Neural progenitor cell (in vitro differentiated cells): Measurements from ENCODE around the gene GNMT. TPM values are rescaled to one million over a fixed set of nuclear protein-coding genes. Genes with fewer than 3 reads are reported as not detected.

Experiments
- DNase-seq: peaks from one replicate; pipeline ENCODE4 v3.0.0-alpha.2; 2016; ENCODE audit warnings: low spot score
- H2AFZ ChIP-seq: fragments of 200-600 bp; sonication (generic); replicated peaks from 2 replicates; pipeline ENCODE4 v1.6.1; 2016; ENCODE audit warnings: antibody characterized with exemption
- H3F3A ChIP-seq: fragments of 200-600 bp; sonication (generic); 2 replicates; pipeline ENCODE4 v1.6.1; 2016; ENCODE audit warnings: antibody characterized with exemption, low read depth
- H3K27ac ChIP-seq: fragments of 200-600 bp; sonication (generic); 2 replicates; pipeline ENCODE4 v1.5.1; 2016; ENCODE audit warnings: mild to moderate bottlenecking
- H3K27me3 ChIP-seq: fragments of 200-600 bp; sonication (generic); 2 replicates; pipeline ENCODE4 v1.6.1; 2016; ENCODE audit warnings: mild to moderate bottlenecking, moderate library complexity
- H3K36me3 ChIP-seq: fragments of 200-600 bp; sonication (generic); 2 replicates; pipeline ENCODE4 v1.5.1; 2016
- H3K4me1 ChIP-seq: fragments of 200-600 bp; sonication (generic); 2 replicates; pipeline ENCODE4 v1.6.1; 2016; ENCODE audit warnings: mixed run types
- H3K4me2 ChIP-seq: fragments of 200-600 bp; sonication (generic); 2 replicates; pipeline ENCODE4 v1.6.1; 2016
- H3K4me3 ChIP-seq: fragments of 200-600 bp; sonication (generic); 2 replicates; pipeline ENCODE4 v1.5.1; 2016
- H3K79me2 ChIP-seq: fragments of 200-600 bp; sonication (generic); 2 replicates; pipeline ENCODE4 v1.6.1; 2016; ENCODE audit warnings: low read depth
- H3K9ac ChIP-seq: fragments of 200-600 bp; sonication (generic); 2 replicates; pipeline ENCODE4 v1.6.1; 2016
- H3K9me3 ChIP-seq: fragments of 200-600 bp; sonication (generic); 2 replicates; pipeline ENCODE4 v1.5.1; 2016; ENCODE audit warnings: low read depth
- H4K20me1 ChIP-seq: fragments of 200-600 bp; sonication (generic); 2 replicates; pipeline ENCODE4 v1.6.1; 2016; ENCODE audit warnings: low read depth
- H3K27ac Mint-ChIP-seq: 3 replicates; pipeline ENCODE4 v1.8.0; 2021; ENCODE audit warnings: mixed read lengths
- H3K27me3 Mint-ChIP-seq: 2 replicates; pipeline ENCODE4 v1.8.0; 2022; ENCODE audit warnings: low read depth, mild to moderate bottlenecking, inconsistent platforms, moderate library complexity, mixed read lengths; ENCODE audit not compliant: insufficient read depth
- H3K36me3 Mint-ChIP-seq: 3 replicates; pipeline ENCODE4 v1.8.0; 2021; ENCODE audit warnings: mixed read lengths
- H3K4me1 Mint-ChIP-seq: 3 replicates; pipeline ENCODE4 v1.8.0; 2021; ENCODE audit warnings: mixed read lengths
- H3K4me3 Mint-ChIP-seq: 3 replicates; pipeline ENCODE4 v1.8.0; 2021; ENCODE audit warnings: mild to moderate bottlenecking, moderate library complexity, mixed read lengths
- H3K9me3 Mint-ChIP-seq: 3 replicates; pipeline ENCODE4 v1.8.0; 2020; ENCODE audit warnings: mixed read lengths
- CTCF ChIP-seq: fragments of 200-600 bp; sonication (generic); IDR thresholded peaks from 2 replicates; pipeline ENCODE4 v1.5.1; 2017; ENCODE audit warnings: antibody characterized with exemption, mild to moderate bottlenecking
- EZH2 ChIP-seq: fragments of 200-600 bp; sonication (generic); IDR thresholded peaks from 2 replicates; pipeline ENCODE4 v1.6.1; 2017; ENCODE audit warnings: antibody characterized with exemption, mild to moderate bottlenecking, moderate library complexity
- EZH2phosphoT487 ChIP-seq: fragments of 200-600 bp; sonication (generic); IDR thresholded peaks from 2 replicates; pipeline ENCODE4 v1.6.1; 2017; ENCODE audit warnings: antibody characterized with exemption
- total RNA-seq: library from RNA; depleted of rRNA; stranded (reverse); fragments of >200 nt; gene quantifications from 2 replicates; pipeline ENCODE4 v1.2.3, GENCODE V29; 2015; ENCODE audit warnings: low replicate concordance

Gene GNMT
- total RNA-seq: 0.50 TPM in 1 of 2 replicates, not detected in the other

DNA sequence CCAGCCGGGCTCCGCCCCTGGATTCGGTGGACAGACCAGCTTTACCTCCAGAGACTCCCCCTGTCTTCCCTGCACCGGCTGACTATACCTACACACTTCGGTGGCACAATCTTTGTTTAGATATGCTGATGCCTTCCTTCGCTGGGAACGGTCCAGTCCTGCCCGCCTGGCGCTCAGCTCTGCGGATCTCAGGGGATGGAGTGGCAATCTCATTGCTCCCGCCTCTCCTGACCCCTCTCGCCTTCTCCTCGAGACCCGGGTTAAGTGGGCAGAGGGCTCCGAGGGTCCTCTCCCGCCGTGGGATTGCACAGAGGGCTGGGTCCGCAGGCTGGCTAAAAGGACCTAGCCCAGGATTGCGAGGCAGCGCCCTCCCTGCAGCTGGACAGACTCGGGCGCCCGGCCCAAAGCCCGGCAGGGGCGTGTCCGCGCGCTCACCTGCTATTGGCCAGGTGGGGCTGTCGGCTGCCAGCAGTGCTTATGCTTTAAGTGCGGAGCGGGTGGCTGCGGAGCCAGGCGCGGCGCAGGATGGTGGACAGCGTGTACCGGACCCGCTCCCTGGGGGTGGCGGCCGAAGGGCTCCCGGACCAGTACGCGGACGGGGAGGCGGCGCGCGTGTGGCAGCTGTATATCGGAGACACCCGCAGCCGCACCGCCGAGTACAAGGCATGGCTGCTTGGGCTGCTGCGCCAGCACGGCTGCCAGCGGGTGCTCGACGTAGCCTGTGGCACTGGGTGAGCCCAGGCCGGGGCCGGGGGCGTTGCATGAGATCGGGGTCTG, at the start of gene GNMT:
TSS of gene GNMT (plus strand) at position 512 of the 777 bp plus-strand sequence. CDS start at position 526, 14 bp downstream.
- Mint-ChIP-seq H3K4me3 (peak within 1 kb of the TSS; percentile 79), H3K27me3 (peaks cover 26% of the 10 kb centered on the region), H3K27ac (no peak within 1 kb of the TSS), H3K36me3 (peaks cover 6% of the 10 kb centered on the region), H3K4me1 (peaks cover 11% of the 10 kb centered on the region), H3K9me3 (no peaks in the 10 kb centered on the region)
- TF ChIP-seq CTCF (no peak), EZH2 (peak; percentile 73), EZH2phosphoT487 (peak; percentile 50)
- peak within 1 kb of the TSS; percentile 96 for H3K4me2 ChIP-seq
- peaks cover 4% of the 10 kb centered on the region for H3K4me1 ChIP-seq
- H3K36me3 ChIP-seq: no peaks in the 10 kb centered on the region
- H3K9me3 ChIP-seq: no peaks in the 10 kb centered on the region
- H3K4me3 ChIP-seq: peak within 1 kb of the TSS; percentile 67
- no peaks in the 10 kb centered on the region for H4K20me1 ChIP-seq
- peaks cover 35% of the 10 kb centered on the region for H3K27me3 ChIP-seq
- H3K79me2 ChIP-seq: no peaks in the 10 kb centered on the region
- peak within 1 kb of the TSS; percentile 100 for H2AFZ ChIP-seq
- peaks cover 27% of the 10 kb centered on the region for H3F3A ChIP-seq
- peak; percentile 86 for DNase-seq
- H3K9ac ChIP-seq: no peak within 1 kb of the TSS
- H3K27ac ChIP-seq: no peak within 1 kb of the TSS

DNA sequence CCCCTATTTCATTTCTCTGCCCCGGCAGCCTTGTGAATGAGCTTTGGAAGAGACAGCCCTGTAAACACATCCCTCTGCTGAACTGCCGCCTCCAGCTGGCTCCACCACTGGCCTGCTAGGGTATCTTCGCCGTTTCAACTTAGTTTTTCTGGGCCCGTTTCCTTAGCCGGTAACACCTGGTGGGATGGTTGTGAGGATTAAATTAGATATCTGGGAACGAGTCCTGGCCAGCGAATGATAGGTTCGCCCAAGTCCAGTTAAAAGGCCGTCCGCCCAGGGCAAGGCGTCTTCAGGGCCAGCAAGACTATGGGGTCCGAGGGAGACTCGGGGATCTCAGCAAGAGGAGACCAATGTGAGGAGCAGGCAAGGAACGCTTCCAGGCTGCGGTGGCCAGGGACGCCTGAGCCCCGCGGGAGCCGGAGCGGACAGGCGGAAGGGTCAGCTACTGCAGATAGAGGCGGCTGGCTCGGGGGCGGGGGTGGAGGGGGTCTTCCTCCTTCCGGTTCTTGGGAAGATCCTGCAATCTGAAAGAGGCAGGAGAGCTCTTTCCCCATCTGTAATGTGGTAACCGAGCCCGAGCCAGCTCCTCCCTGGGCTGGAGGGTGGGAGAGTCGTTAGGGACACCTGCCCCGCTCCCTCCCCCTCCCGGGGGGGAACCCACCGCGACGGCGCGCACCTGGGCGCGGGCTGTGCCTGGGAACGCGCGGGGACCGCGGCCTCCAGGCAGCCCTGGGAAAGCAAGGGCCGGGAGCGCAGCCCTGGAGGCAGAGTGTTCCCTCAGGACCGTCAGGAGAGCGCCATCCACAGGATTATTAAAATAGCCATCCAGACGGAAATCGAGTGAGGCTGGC, 49.2 kb upstream of the GNMT start:
- Histone ChIP-seq H4K20me1 (no peaks in the 10 kb centered on the region), H3K36me3 (no peaks in the 10 kb centered on the region), H3K4me3 (peak overlapping the region; percentile 69), H3F3A (peaks cover 28% of the 10 kb centered on the region), H3K4me1 (no peaks in the 10 kb centered on the region), H3K9ac (no peak overlapping the region), H3K9me3 (no peaks in the 10 kb centered on the region), H3K4me2 (peak overlapping the region; percentile 91), H3K79me2 (no peaks in the 10 kb centered on the region), H3K27me3 (no peaks in the 10 kb centered on the region), H3K27ac (peak overlapping the region; percentile 95), H2AFZ (peak overlapping the region; percentile 99)
- Mint-ChIP-seq H3K27me3 (peaks cover 9% of the 10 kb centered on the region), H3K36me3 (no peaks in the 10 kb centered on the region), H3K9me3 (no peaks in the 10 kb centered on the region), H3K4me3 (peak overlapping the region; percentile 52), H3K4me1 (peaks cover 4% of the 10 kb centered on the region), H3K27ac (peak overlapping the region; percentile 26)
- TF ChIP-seq CTCF (peak; percentile 59), EZH2 (peak; percentile 30), EZH2phosphoT487 (no peak)
- peak; percentile 87 for DNase-seq

DNA sequence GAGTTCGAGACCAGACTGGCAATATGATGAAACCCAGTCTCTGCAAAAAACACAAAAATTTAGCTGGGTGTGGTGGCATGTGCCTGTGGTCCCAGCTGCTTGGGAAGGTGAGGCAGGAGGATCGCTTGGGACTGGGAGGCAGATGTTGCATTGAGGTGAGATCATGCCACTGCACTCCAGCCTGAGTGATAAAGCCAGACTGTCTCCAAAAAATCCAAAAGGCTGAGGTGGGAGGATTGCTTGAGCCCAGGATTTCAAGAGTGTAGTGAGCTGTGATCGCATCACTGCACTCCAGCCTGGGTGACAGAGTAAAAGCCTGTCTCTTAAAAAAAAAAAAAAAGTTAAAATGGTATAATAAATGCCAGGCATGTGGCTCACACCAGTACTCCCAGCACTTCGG, 46.0 kb upstream of the GNMT start:
- no peak overlapping the region for H3K27ac ChIP-seq
- H3K79me2 ChIP-seq: no peaks in the 10 kb centered on the region
- H4K20me1 ChIP-seq: no peaks in the 10 kb centered on the region
- peaks cover 4% of the 10 kb centered on the region for H3K4me1 Mint-ChIP-seq
- no peaks in the 10 kb centered on the region for H3K36me3 Mint-ChIP-seq
- H3K4me3 Mint-ChIP-seq: no peak overlapping the region
- no peak overlapping the region for H3K4me2 ChIP-seq
- DNase-seq: no peak
- H3K4me1 ChIP-seq: no peaks in the 10 kb centered on the region
- no peaks in the 10 kb centered on the region for H3K9me3 ChIP-seq
- no peak overlapping the region for H3K4me3 ChIP-seq
- TF ChIP-seq CTCF (no peak), EZH2phosphoT487 (no peak), EZH2 (no peak)
- no peak overlapping the region for H2AFZ ChIP-seq
- no peaks in the 10 kb centered on the region for H3K36me3 ChIP-seq
- no peak overlapping the region for H3K9ac ChIP-seq
- no peaks in the 10 kb centered on the region for H3K27me3 ChIP-seq
- no peaks in the 10 kb centered on the region for H3K9me3 Mint-ChIP-seq
- H3K27me3 Mint-ChIP-seq: peaks cover 10% of the 10 kb centered on the region
- no peak overlapping the region for H3K27ac Mint-ChIP-seq
- peaks cover 28% of the 10 kb centered on the region for H3F3A ChIP-seq
